Measurements from ENCODE around the gene QKI.

The QKI gene

DNA sequence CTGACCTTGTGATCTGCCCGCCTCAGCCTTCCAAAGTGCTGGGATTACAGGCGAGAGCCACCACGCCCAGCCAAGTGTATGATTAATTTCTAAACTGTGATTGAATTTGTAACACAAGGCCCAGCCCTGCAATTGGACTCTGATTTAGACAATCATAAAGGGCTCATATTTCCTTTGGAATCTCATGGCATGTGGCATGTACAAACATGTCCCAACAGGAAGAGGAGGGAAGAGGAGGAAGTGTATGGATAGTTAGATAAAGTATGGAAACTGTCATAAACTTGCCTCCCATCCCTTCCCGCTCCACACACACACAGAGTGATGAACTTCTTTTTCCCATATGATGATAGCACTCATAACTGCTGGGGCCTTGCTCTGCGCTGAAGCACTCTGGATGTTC is 27.2 kb upstream of the QKI start:
- no peak for TF ChIP-seq POLR2AphosphoS5 (IDR thresholded peaks at IDR 0.05; ENCODE audit: low read depth)
- TF ChIP-seq, protein P1, sequence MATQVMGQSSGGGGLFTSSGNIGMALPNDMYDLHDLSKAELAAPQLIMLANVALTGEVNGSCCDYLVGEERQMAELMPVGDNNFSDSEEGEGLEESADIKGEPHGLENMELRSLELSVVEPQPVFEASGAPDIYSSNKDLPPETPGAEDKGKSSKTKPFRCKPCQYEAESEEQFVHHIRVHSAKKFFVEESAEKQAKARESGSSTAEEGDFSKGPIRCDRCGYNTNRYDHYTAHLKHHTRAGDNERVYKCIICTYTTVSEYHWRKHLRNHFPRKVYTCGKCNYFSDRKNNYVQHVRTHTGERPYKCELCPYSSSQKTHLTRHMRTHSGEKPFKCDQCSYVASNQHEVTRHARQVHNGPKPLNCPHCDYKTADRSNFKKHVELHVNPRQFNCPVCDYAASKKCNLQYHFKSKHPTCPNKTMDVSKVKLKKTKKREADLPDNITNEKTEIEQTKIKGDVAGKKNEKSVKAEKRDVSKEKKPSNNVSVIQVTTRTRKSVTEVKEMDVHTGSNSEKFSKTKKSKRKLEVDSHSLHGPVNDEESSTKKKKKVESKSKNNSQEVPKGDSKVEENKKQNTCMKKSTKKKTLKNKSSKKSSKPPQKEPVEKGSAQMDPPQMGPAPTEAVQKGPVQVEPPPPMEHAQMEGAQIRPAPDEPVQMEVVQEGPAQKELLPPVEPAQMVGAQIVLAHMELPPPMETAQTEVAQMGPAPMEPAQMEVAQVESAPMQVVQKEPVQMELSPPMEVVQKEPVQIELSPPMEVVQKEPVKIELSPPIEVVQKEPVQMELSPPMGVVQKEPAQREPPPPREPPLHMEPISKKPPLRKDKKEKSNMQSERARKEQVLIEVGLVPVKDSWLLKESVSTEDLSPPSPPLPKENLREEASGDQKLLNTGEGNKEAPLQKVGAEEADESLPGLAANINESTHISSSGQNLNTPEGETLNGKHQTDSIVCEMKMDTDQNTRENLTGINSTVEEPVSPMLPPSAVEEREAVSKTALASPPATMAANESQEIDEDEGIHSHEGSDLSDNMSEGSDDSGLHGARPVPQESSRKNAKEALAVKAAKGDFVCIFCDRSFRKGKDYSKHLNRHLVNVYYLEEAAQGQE (IDR thresholded peaks at IDR 0.05; ENCODE audit: insufficient replicate concordance, low read depth): no peak
- TF ChIP-seq, protein P2, sequence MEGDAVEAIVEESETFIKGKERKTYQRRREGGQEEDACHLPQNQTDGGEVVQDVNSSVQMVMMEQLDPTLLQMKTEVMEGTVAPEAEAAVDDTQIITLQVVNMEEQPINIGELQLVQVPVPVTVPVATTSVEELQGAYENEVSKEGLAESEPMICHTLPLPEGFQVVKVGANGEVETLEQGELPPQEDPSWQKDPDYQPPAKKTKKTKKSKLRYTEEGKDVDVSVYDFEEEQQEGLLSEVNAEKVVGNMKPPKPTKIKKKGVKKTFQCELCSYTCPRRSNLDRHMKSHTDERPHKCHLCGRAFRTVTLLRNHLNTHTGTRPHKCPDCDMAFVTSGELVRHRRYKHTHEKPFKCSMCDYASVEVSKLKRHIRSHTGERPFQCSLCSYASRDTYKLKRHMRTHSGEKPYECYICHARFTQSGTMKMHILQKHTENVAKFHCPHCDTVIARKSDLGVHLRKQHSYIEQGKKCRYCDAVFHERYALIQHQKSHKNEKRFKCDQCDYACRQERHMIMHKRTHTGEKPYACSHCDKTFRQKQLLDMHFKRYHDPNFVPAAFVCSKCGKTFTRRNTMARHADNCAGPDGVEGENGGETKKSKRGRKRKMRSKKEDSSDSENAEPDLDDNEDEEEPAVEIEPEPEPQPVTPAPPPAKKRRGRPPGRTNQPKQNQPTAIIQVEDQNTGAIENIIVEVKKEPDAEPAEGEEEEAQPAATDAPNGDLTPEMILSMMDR (IDR thresholded peaks at IDR 0.05; ENCODE audit: insufficient read depth, low read length): no peak
- TF ChIP-seq GABPA (IDR thresholded peaks at IDR 0.05; ENCODE audit: low read depth): no peak
- no peak for TF ChIP-seq SPI1 (IDR thresholded peaks at IDR 0.05; ENCODE audit: borderline replicate concordance, low read depth)
- H3K27me3 ChIP-seq (ENCODE audit: insufficient read depth, poor library complexity, severe bottlenecking): no peaks in the 10 kb centered on the region
- no peak overlapping the region for H3K27ac ChIP-seq (replicated peaks)
- no peak for DNase-seq (ENCODE audit: low read depth in 1 of 2, low spot score in 1 of 2)
- no peak overlapping the region for H3K4me3 ChIP-seq (replicated peaks; ENCODE audit: insufficient read depth, low read length)

DNA sequence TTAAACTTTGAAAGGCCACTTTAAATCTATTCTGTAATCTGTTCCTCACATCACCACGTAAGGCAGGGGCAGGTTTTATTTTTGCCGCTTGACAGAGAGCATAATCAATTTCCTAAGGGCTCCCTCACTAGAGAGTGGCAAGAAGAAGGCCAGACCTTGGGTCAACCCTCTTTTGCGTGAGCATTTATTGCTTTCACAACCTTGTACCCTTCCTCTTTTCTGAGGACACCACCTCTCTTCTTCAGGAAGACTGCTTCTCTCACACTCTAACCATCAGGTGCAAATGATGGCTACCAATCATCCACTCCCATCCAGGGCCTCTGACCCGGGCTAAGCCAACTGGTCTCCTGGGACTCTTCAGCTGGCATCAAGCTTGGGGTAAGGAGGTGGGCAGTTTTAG is 25.2 kb upstream of the QKI start:
- Histone ChIP-seq H3K27me3 (ENCODE audit: insufficient read depth, poor library complexity, severe bottlenecking) (no peaks in the 10 kb centered on the region), H3K4me3 (replicated peaks; ENCODE audit: insufficient read depth, low read length) (no peak overlapping the region), H3K27ac (replicated peaks) (peak overlapping the region; percentile 49)
- TF ChIP-seq SPI1 (IDR thresholded peaks at IDR 0.05; ENCODE audit: borderline replicate concordance, low read depth): peak; percentile 75
- TF ChIP-seq, protein P1 (IDR thresholded peaks at IDR 0.05; ENCODE audit: insufficient replicate concordance, low read depth): no peak
- peak in 1 of 2 experiments; percentile 65 for DNase-seq (ENCODE audit: low read depth in 1 of 2, low spot score in 1 of 2)

DNA sequence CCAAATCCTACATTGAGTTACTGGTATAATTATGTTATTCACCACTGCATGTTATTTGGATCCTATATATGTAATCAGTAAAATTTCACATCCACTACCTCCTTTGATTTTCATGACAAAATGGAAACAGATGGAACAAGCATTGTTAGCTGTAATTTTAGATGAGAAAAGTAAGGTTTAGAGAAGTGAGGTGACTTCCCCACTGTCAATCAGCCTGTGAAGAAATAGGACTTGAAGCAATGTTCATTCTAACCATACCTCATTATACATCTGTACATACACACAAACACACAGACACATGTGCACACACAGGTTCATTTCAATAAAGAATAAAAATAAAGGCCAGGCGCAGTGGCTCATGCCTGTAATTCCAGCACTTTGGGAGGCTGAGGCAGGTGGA is 23.7 kb upstream of the QKI start:
- Histone ChIP-seq H3K27me3 (ENCODE audit: insufficient read depth, poor library complexity, severe bottlenecking) (no peaks in the 10 kb centered on the region), H3K27ac (replicated peaks) (no peak overlapping the region; the same call in 1 of the 2 replicates), H3K4me3 (replicated peaks; ENCODE audit: insufficient read depth, low read length) (no peak overlapping the region)
- TF ChIP-seq, protein P1 (IDR thresholded peaks at IDR 0.05; ENCODE audit: insufficient replicate concordance, low read depth): no peak
- TF ChIP-seq, protein P2 (IDR thresholded peaks at IDR 0.05; ENCODE audit: insufficient read depth, low read length): no peak
- peak; percentile 93 for TF ChIP-seq SPI1 (IDR thresholded peaks at IDR 0.05; ENCODE audit: borderline replicate concordance, low read depth)
- TF ChIP-seq POLR2AphosphoS5 (IDR thresholded peaks at IDR 0.05; ENCODE audit: low read depth): no peak
- no peak for TF ChIP-seq GABPA (IDR thresholded peaks at IDR 0.05; ENCODE audit: low read depth)
- peak in 1 of 2 experiments; percentile 37 for DNase-seq (ENCODE audit: low read depth in 1 of 2, low spot score in 1 of 2)

Measured in HL-60 (cell line).